ENCODE results near the gene ALAD.
"Not testable (repeated sequence)": the region's sequence is repeated elsewhere in the genome, so short reads cannot be mapped to it uniquely, and the experiment has no call there.

DNA sequence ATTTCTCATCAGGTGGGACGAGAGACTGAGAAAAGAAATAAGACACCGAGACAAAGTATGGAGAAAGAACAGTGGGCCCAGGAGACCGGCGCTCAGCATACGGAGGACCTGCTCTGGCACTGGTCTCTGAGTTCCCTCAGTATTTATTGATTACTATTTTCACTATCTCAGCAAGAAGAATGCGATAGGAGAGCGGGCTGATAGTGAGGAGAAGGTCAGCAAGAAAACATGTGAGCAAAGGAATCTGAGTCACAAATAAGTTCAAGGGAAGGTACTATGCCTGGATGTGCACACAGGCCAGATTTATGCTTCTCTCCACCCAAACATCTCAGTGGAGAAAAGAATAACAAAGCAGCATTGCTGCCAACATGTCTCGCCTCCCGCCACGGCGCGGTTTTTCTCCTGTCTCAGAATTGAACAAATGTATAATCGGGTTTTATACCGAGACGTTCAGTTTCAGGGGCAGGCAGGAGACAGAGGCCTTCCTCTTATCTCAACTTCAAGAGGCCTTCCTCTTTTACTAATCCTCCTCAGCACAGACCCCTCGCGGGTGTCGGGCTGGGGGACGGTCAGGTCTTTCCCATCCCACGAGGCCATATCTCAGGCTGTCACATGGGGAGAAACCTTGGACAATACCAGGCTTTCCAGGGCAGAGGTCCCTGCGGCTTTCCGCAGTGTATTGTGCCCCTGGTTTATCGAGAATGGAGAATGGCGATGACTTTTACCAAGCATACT lies 21.8 kb downstream of the ALAD start:
- TF ChIP-seq, protein P1, sequence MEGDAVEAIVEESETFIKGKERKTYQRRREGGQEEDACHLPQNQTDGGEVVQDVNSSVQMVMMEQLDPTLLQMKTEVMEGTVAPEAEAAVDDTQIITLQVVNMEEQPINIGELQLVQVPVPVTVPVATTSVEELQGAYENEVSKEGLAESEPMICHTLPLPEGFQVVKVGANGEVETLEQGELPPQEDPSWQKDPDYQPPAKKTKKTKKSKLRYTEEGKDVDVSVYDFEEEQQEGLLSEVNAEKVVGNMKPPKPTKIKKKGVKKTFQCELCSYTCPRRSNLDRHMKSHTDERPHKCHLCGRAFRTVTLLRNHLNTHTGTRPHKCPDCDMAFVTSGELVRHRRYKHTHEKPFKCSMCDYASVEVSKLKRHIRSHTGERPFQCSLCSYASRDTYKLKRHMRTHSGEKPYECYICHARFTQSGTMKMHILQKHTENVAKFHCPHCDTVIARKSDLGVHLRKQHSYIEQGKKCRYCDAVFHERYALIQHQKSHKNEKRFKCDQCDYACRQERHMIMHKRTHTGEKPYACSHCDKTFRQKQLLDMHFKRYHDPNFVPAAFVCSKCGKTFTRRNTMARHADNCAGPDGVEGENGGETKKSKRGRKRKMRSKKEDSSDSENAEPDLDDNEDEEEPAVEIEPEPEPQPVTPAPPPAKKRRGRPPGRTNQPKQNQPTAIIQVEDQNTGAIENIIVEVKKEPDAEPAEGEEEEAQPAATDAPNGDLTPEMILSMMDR (IDR thresholded peaks at IDR 0.05; ENCODE audit: low read depth, low read length, poor library complexity, severe bottlenecking), result not testable (repeated sequence)
- TF ChIP-seq EZH2phosphoT487 (IDR thresholded peaks at IDR 0.05; ENCODE audit: borderline replicate concordance, low read length), result not testable (repeated sequence)

Measured in DOHH2 (cell line).